Panc1 (cell line): ENCODE data around the gene STAB2. TPM values are rescaled to one million over a fixed set of nuclear protein-coding genes. Genes with fewer than 3 reads are reported as not detected.

ENCODE experiments used
- ATAC-seq: fragments of 200-7000 bp; cut with Tn5 transposase; 2 replicates; pipeline ENCODE4 v1.9.1; 2020; ENCODE audit warnings: mild to moderate bottlenecking, moderate library complexity
- BruUV-seq: library from RNA; stranded (reverse); fragments of 400-500 nt; replicated peaks from 2 replicates; lab custom pipeline; 2021; lab: Mats Ljungman, UMichigan
- CTCF ChIA-PET: fragments of 300-600 bp; sonication (Branson Sonifier 250); formaldehyde crosslinking; loops from one replicate; lab custom pipeline; 2022; ENCODE audit warnings: antibody characterized with exemption; lab: Charles Lee
- POLR2A ChIA-PET: fragments of 300-600 bp; sonication (Branson Sonifier 250); formaldehyde crosslinking; loops from one replicate; lab custom pipeline; 2022; ENCODE audit warnings: antibody characterized with exemption; lab: Charles Lee
- DNase-seq: peaks from one replicate; pipeline ENCODE4 v3.0.0-alpha.2; 2010; ENCODE audit warnings: low read depth, low spot score
- H3K27ac ChIP-seq: 2 replicates; pipeline ENCODE4 v1.5.1; 2011; ENCODE audit warnings: mild to moderate bottlenecking, low read length, inconsistent platforms
- H3K27me3 ChIP-seq: fragments of 200-500 bp; sonication (Bioruptor generic); 2 replicates; pipeline ENCODE4 v1.6.0; 2014; ENCODE audit warnings: low read length, inconsistent platforms; ENCODE audit not compliant: control insufficient read depth, insufficient read depth
- H3K36me3 ChIP-seq: fragments of 200-500 bp; sonication (Bioruptor generic); 2 replicates; pipeline ENCODE4 v1.5.1; 2014; ENCODE audit warnings: inconsistent platforms, mild to moderate bottlenecking, low read length, moderate library complexity; ENCODE audit not compliant: control insufficient read depth, insufficient read depth
- H3K4me1 ChIP-seq: 2 replicates; pipeline ENCODE4 v1.5.1; 2011; ENCODE audit warnings: inconsistent platforms, mild to moderate bottlenecking, low read length, moderate library complexity; ENCODE audit not compliant: control insufficient read depth, insufficient read depth
- H3K4me3 ChIP-seq, 2 experiments: 2 replicates each; pipeline ENCODE4 v1.5.1; 2011 to 2012; ENCODE audit warnings: low read depth in 2 of 2, low read length in 2 of 2, mild to moderate bottlenecking in 2 of 2, inconsistent platforms in 1 of 2, moderate library complexity in 1 of 2
- H3K9me3 ChIP-seq: fragments of 200-500 bp; sonication (Bioruptor generic); 2 replicates; pipeline ENCODE4 v1.5.1; 2014; ENCODE audit warnings: low read depth, mild to moderate bottlenecking, inconsistent platforms, low read length, moderate library complexity; ENCODE audit not compliant: control insufficient read depth, insufficient read depth
- CTCF ChIP-seq: fragments of 450-650 bp; IDR thresholded peaks from 2 replicates; pipeline ENCODE4 v1.5.1; 2017; ENCODE audit warnings: mild to moderate bottlenecking
- POLR2AphosphoS5 ChIP-seq: IDR thresholded peaks from 2 replicates; pipeline ENCODE4 v1.6.1; 2012; ENCODE audit warnings: mild to moderate bottlenecking, low read depth, low read length, moderate library complexity
- SIN3A ChIP-seq: IDR thresholded peaks from 2 replicates; pipeline ENCODE4 v1.6.1; 2012; ENCODE audit warnings: low read depth, mild to moderate bottlenecking, low read length, moderate library complexity, borderline replicate concordance; ENCODE audit not compliant: insufficient read depth
- TCF7L2 ChIP-seq: IDR thresholded peaks from 2 replicates; pipeline ENCODE4 v1.6.1; 2011; ENCODE audit warnings: mild to moderate bottlenecking, low read depth, low read length, inconsistent platforms
- in situ Hi-C: cut with HindIII; loops from 2 replicates; pipeline ENCODE4 v1.10.0; 2016; ENCODE audit warnings: low sequenced_read_pairs, low pct_unique_long_range_greater_than_20kb
- intact Hi-C: fragments of 100-400 bp; cut with micrococcal nuclease; formaldehyde crosslinking; loops from one replicate; pipeline ENCODE4 v1.10.0; 2022; ENCODE audit not compliant: unreplicated experiment
- total RNA-seq: library from RNA; stranded (reverse); gene quantifications from one replicate; pipeline ENCODE4 v1.2.1, GENCODE V29; 2021; ENCODE audit not compliant: unreplicated experiment
- TF ChIP-seq, protein P1 (sequence below), 2 experiments: IDR thresholded peaks; 2 replicates each; pipeline ENCODE4 v1.6.1; 2011 to 2012; ENCODE audit warnings: low read depth in 2 of 2, control low read depth in 1 of 2, low read length in 1 of 2, mild to moderate bottlenecking in 1 of 2, moderate library complexity in 1 of 2; ENCODE audit not compliant: insufficient read depth in 1 of 2

Gene STAB2
- total RNA-seq, 1 experiment from 2014 or later: not detected

GRCh38 chr12:103778781-103779180 lies 191.7 kb downstream of the STAB2 start:
- in situ Hi-C loops (no loop called here), intact Hi-C loops (no loop called here)
- BruUV-seq: no TSS peak
- H3K9me3 ChIP-seq: no peaks in the 10 kb centered on the region
- H3K36me3 ChIP-seq: peaks cover 13% of the 10 kb centered on the region
- TF ChIP-seq TCF7L2: no peak
- TF ChIP-seq SIN3A: no peak
- no peak for TF ChIP-seq CTCF
- TF ChIP-seq, protein P1, sequence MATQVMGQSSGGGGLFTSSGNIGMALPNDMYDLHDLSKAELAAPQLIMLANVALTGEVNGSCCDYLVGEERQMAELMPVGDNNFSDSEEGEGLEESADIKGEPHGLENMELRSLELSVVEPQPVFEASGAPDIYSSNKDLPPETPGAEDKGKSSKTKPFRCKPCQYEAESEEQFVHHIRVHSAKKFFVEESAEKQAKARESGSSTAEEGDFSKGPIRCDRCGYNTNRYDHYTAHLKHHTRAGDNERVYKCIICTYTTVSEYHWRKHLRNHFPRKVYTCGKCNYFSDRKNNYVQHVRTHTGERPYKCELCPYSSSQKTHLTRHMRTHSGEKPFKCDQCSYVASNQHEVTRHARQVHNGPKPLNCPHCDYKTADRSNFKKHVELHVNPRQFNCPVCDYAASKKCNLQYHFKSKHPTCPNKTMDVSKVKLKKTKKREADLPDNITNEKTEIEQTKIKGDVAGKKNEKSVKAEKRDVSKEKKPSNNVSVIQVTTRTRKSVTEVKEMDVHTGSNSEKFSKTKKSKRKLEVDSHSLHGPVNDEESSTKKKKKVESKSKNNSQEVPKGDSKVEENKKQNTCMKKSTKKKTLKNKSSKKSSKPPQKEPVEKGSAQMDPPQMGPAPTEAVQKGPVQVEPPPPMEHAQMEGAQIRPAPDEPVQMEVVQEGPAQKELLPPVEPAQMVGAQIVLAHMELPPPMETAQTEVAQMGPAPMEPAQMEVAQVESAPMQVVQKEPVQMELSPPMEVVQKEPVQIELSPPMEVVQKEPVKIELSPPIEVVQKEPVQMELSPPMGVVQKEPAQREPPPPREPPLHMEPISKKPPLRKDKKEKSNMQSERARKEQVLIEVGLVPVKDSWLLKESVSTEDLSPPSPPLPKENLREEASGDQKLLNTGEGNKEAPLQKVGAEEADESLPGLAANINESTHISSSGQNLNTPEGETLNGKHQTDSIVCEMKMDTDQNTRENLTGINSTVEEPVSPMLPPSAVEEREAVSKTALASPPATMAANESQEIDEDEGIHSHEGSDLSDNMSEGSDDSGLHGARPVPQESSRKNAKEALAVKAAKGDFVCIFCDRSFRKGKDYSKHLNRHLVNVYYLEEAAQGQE (IDR thresholded peaks at IDR 0.05; ENCODE audit: insufficient read depth in 1 of 2, low read depth in 2 of 2, low read length in 1 of 2): no peak
- no peak for TF ChIP-seq POLR2AphosphoS5
- no peak for ATAC-seq
- no peaks in the 10 kb centered on the region for H3K27me3 ChIP-seq
- DNase-seq: no peak
- POLR2A ChIA-PET: no interaction called here
- no peak overlapping the region for H3K27ac ChIP-seq
- H3K4me3 ChIP-seq: no peak overlapping the region
- H3K4me1 ChIP-seq: no peaks in the 10 kb centered on the region
- CTCF ChIA-PET: no interaction called here

DNA sequence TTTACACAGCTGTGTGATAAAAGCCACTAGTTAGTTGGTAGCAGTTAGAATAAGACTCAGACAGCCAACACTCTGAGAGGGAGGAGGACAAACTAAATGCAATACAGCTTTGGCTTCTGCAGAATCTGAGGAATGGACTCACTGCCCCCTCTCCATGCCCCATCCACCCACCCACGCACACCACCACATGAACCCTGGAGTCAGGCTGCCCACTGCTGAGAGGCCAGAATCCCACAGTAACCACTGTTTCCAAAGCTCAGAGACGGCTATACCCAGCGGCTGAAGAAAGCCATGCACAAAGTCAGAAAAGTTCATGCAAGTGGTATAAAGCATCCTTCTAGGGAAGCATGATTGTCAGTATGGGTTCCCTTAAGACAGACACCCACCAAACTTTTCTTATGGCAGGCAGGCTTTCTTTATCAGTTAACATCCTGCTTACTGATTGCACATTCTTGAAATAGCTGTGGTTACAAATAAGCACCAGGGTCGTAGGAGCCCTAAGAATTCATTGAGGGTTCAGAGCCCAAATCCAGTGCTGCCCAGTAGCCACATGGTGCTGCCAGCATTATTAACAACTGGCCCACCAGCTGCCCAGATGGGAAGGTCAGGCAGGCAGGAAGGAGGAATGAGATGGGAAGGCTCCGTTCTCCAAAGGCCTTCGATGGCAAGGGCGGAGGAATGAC lies 192.5 kb downstream of the STAB2 start:
- H3K36me3 ChIP-seq: peaks cover 13% of the 10 kb centered on the region
- intact Hi-C loops: no loop called here
- no peaks in the 10 kb centered on the region for H3K4me1 ChIP-seq
- no peak for ATAC-seq
- no peak for DNase-seq
- no peaks in the 10 kb centered on the region for H3K27me3 ChIP-seq
- TF ChIP-seq TCF7L2 (no peak), POLR2AphosphoS5 (no peak), SIN3A (no peak), CTCF (no peak)
- TF ChIP-seq, protein P1 (IDR thresholded peaks at IDR 0.05; ENCODE audit: insufficient read depth in 1 of 2, low read depth in 2 of 2, low read length in 1 of 2): no peak
- BruUV-seq: no TSS peak
- in situ Hi-C loops: no loop called here
- H3K27ac ChIP-seq: no peak overlapping the region
- H3K9me3 ChIP-seq: no peaks in the 10 kb centered on the region
- H3K4me3 ChIP-seq: no peak overlapping the region
- ChIA-PET CTCF (no interaction called here), POLR2A (no interaction called here)
